GM21723 (cell line): ENCODE measurements around the gene ATF6B.
"Not testable (repeated sequence)": the region's sequence is repeated elsewhere in the genome, so short reads cannot be mapped to it uniquely, and the experiment has no call there.

Source experiments
- ATAC-seq: cut with Tn5 transposase; IDR thresholded peaks from one replicate; pipeline ENCODE4 v1.9.1; 2021; ENCODE audit warnings: mild to moderate bottlenecking, moderate library complexity; ENCODE audit not compliant: unreplicated experiment

The ATF6B gene

GRCh38 chr6:32108727-32109113 is 19.3 kb downstream of the ATF6B start:
- ATAC-seq, result no peak

DNA sequence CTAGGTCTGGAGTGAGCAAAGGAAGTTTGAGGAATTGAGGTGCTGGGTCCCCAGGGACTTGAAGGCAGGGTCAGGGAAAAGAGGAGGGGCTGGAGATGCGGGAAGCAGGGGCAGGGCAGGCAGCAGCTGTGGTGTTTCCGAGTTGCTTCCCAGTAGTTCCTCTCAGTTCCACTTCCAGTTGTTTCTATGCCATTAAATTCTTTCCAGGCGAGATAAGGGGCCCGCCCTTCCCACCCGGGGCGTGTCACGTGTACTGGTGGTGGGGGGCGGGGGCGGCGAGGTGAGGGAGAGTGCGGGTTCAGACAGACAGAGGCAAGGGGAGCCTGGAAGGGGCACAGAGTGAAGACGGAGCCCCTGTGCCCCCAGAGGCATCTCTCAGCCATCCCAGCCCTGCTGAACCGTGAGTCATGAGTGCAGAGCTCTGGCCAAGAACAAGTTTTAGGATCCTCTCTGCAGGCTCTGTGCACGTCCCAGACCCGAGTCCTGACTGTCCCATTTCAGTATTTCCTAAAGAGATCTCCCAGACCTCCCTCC is 19.9 kb downstream of the ATF6B start:
- ATAC-seq, result no peak

DNA sequence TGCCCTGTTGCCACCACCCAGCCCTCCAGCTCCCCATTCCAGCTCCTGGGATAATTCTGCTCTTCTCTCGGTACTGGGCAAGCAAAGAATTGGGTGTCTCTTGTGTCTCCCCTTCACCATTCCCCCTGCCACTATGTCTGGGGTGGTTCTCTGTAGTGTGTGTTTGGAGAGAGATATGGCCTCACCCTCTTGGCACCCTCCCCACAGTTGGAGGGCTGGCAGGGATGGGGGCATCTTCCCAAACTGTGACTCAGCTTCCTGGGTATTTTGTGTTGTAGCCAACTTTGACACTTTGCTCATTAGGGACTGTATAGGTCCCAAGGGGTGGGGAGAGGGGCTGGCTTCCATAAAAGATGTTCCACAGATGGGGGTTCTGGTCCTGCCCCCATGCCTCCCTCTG is 20.6 kb downstream of the ATF6B start:
- ATAC-seq, result no peak

GRCh38 chr6:32105433-32105832 is 22.6 kb downstream of the ATF6B start:
- ATAC-seq, result no peak

GRCh38 chr6:32102255-32102654 is 25.8 kb downstream of the ATF6B start:
- ATAC-seq, result no peak

- not testable (repeated sequence) for ATAC-seq
These were observed 27.8 kb downstream of the ATF6B start for GRCh38 chr6:32100251-32100650.

DNA sequence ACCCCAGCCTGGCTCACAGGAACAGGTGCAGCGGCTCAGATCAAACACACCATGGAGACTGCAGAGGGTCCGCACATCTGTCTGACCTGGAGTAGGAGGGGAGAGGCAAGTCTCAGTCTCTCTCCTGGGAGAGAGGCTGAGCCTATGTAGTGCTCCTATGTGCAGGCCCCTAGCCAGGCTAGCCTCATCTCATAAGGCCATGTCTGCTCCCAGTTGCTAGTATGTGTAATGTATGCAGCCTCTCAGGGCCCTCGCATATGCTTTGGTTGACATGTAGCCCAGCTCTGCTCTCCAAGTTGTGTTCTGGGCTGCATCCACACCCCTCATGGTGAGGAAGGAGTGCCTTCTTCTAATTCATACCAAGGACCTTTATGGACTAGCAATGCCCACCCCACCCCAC is 30.7 kb downstream of the ATF6B start:
- no peak for ATAC-seq

DNA sequence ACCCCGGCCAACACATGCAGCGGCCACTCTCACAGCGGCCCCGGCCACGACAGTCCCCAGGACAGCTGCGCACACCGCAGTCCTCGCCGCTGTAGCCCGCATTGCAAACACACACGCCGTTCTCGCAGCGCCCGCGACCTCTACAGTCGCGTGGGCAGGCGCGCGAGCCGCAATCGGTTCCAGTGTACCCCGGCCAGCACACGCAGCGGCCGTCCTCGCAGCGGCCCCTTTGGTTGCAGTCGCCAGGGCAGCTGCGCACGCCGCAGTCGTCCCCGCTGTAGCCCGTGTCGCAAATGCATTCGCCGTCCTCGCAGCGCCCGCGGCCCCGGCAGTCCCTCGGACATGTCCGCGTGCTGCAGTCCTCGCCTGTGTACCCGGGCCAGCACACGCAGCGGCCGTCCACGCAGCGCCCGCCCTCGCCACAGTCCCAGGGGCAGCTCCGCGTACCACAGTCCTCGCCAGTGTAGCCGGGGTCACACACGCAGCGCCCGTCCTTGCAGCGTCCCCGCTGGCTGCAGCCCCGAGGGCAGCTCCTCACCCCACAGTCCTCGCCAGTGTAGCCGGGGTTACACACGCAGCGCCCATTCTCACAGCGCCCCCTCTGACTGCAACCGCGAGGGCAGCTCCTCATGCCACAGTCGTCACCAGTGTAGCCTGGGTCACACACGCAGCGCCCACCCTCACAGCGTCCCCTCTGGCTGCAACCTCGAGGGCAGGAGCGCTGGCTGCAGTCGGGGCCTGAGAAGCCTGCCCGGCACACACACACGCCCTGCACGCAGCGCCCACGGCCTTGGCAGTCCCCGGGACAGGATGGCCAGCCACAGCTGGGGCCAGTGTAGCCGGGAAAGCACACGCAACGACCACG is 31.4 kb downstream of the ATF6B start:
- ATAC-seq, result no peak

GRCh38 chr6:32096087-32096393 is 32.0 kb downstream of the ATF6B start:
- ATAC-seq, result no peak

DNA sequence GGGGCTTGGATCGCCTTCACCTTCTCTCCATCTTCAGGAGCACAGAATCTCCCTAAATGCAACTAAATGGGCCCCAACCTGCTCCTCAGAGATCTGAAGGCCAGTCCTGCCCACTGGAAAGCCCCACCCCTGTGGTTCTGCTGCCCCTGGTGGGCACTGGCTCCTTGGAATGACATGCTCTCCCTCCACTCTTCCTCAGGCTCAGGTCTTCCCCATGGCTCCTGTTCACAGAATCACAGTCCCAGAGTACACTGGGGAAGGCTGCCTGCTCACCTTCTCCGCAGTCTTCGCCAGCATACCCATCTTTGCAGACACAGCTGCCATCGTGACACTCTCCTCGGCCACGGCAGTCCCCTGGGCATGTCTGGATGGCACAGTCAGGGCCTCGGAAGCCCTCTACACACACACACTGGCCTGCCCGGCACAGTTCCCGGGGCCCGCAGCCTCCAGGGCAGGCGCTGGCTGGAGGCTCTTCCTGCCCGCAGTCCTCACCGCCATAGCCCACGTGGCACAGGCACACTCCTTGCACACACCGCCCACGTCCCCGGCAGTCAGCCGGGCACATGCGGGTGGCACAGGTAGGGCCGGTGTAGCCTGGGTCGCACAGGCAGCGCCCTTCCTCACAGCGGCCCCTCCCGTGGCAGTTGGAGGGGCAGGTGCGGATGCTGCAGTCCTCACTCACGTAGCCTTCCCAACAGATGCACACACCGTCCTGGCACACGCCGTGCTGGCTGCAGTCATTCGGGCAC is 32.5 kb downstream of the ATF6B start:
- ATAC-seq, result no peak

- no peak for ATAC-seq
These were observed 35.1 kb downstream of the ATF6B start for GRCh38 chr6:32092760-32093497.

DNA sequence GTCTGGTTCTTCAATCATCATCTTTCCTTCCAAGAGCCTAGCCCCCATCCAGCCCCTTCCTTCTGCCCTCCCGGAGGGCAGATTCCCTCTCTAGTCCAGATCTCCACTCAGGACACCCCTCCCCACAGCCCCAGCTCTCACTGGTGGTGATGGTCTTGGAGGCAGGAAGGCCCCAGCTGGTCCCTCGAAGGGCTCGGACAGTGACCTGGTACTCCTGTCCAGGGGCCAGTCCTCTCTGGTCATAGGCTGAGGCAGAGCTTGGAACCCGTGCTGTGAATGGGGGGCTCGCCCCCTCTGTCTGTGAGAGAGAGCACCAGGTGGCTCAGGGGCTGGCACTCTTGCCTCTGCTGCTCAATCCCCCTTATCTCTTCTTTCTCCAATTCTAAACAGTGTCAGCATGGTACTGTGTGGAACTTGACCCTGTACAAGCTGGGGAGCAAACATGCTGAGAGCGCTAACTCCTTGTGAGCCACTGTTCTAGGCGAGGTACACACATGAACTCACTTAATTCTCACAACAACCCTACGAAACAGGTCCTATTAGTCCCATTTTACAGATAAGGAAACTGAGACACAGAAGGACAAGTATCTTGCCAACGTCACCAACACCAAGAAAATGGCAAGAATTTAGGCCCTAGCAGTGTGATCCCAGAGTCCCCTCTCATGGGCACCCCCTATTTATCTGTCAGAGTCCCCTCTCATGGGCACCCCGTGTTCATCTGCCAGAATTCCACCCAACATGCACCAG is 38.8 kb downstream of the ATF6B start:
- no peak for ATAC-seq

GRCh38 chr6:32088487-32089049 is 39.5 kb downstream of the ATF6B start:
- no peak for ATAC-seq

GRCh38 chr6:32087574-32088486 is 40.2 kb downstream of the ATF6B start:
- no peak for ATAC-seq

DNA sequence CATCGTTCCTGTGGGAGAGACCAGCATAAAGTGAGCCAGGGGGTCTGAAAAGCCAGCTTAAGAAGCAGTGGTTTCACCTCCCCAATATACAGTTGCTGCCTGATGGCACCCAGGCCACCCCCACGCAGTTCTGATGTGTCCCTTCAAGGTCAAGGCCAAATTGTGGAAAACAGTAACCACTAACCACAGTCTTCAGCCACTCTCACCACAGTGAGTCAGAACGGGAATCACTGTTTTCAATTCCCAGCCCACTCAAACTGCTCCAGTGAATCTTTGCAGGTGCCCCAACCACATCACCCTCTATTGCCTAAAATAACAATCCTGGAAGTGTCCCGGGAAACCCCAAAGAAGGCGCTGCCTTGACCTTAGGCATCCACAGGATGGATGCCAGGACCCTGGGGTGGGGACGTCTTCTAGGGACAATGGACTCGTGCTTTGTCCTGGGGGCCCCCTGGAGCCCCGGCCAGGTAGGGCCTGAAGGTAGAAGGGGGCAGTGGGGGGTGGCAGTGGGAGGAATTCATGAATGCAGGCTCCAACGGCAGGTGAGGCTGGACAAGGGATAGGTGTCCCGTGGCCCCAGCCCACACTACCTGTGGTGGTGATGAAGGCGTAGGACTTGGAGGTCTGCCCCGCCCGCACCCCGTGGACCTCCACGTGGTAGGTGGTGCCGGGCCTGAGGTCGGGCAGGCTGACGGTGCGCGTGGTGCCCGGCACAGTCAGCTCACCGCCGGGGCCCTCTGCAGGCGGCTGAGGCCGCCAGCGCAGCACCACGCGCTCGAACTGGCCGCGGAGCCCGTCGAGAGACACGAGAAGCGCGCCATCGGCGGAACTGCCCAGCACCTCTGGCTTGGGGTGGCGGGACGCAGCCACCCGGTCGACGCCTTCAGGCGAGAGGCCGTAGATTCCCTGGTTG is 41.1 kb downstream of the ATF6B start:
- no peak for ATAC-seq

DNA sequence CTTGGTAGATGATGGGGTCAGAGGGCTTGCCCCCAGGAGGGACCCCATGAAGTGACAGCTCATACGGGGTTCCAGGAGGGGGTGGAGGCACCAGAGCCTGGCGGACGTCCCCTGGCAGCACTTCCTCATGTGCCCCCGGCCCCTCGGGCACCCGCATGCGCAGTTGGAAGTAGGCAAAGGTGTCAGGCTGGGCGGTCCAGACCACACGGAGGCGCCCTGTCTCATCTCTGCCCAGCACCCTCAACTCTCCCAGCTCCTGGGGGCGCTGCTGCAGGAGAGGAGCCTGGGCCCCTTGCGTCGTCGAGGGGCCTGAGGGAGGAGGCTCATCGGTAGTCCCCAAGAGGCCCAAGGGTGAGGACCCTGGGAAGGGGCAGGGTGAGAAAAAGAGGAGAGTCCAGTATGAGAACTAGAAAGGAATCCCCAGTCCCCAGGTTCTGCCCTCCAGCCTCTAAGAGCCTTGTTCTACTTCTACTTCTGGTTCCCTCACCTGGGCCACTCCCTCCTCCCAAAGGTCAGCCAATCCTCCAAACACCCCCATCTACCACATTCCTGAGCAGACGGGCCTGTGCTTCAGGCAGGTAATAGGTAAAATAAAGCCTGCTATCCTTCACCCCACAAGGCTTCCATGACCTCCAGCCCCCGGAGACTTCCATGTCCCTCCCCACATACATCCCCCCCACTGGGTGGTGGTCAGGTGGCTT is 42.1 kb downstream of the ATF6B start:
- no peak for ATAC-seq

DNA sequence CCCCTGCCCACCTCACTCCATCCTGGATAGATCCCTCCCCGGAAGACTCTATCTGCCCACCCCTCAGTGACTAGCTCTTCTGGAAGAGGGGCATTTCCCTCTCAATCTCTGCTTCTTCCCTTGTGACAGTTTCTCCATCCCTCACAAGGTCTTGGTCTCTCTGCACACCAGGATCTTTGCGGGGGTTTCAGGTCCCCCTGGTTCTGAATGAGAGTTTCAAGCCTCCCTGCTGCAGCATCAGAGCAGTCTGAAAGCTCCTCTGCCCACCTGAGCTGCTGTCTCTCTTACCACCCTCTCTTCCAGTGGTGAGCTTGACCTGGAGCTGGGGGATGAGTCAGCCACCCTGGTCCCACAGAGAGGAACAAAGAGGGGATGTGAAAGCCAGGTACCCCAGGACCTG is 43.3 kb downstream of the ATF6B start:
- ATAC-seq, result no peak
